Epithelial cell of esophagus (primary cell): ENCODE measurements around the gene PTCD1.

Source experiments
- DNase-seq: peaks from one replicate; pipeline ENCODE4 v3.0.0; 2010; ENCODE audit warnings: low read depth
- H3K4me3 ChIP-seq: 2 replicates; pipeline ENCODE4 v1.5.1; 2011; ENCODE audit warnings: mild to moderate bottlenecking, low read length, control low read depth
- TF ChIP-seq, protein P1 (sequence below): IDR thresholded peaks from 2 replicates; pipeline ENCODE4 v1.5.1; 2011; ENCODE audit warnings: low read depth, mild to moderate bottlenecking, low read length, control low read depth, inconsistent platforms; ENCODE audit not compliant: insufficient read depth; ENCODE audit errors: missing control alignments

The PTCD1 gene

DNA sequence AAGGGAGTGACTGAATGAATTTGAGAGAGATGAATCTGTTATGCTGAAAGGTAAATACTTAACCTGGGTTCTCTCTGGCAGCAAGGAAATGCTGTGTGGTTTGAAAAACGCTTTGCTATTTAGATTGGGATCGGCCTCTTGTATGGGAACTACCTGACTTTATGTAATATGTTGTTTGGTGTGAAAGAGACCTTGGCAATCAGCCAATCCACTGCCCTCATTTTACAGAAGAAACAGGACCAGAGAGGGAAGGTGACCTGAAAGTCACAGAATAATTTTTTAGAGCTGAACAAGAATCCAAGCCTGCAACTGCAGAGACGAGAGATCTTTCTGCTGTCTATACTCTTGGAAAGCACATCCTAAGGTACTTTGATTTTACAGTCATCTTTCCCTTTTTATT, 28.8 kb downstream of the PTCD1 start:
- TF ChIP-seq, protein P1, sequence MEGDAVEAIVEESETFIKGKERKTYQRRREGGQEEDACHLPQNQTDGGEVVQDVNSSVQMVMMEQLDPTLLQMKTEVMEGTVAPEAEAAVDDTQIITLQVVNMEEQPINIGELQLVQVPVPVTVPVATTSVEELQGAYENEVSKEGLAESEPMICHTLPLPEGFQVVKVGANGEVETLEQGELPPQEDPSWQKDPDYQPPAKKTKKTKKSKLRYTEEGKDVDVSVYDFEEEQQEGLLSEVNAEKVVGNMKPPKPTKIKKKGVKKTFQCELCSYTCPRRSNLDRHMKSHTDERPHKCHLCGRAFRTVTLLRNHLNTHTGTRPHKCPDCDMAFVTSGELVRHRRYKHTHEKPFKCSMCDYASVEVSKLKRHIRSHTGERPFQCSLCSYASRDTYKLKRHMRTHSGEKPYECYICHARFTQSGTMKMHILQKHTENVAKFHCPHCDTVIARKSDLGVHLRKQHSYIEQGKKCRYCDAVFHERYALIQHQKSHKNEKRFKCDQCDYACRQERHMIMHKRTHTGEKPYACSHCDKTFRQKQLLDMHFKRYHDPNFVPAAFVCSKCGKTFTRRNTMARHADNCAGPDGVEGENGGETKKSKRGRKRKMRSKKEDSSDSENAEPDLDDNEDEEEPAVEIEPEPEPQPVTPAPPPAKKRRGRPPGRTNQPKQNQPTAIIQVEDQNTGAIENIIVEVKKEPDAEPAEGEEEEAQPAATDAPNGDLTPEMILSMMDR = no peak
- peak overlapping the region; percentile 89 for H3K4me3 ChIP-seq
- DNase-seq = no peak

DNA sequence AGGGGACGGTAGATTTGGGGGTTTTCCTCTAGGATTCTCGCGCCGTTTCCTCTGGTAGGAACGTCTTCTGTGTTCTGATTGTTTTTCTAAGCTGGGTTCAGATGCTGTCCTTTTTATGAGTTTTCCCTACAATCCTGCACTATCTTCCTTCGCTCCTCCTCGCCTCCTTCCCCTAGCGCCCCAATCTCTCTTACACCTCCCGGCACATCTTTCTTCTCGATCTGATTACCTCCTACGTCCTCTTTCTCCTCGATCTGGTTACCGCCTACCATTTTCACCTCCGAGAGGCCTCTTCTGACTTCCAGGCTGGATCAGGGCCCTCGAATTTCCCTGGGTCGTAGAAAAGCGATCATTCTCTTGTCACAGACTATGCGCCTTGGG, 29.4 kb downstream of the PTCD1 start:
- H3K4me3 ChIP-seq = peak overlapping the region; percentile 89
- DNase-seq = no peak
- TF ChIP-seq, protein P1 = no peak

DNA sequence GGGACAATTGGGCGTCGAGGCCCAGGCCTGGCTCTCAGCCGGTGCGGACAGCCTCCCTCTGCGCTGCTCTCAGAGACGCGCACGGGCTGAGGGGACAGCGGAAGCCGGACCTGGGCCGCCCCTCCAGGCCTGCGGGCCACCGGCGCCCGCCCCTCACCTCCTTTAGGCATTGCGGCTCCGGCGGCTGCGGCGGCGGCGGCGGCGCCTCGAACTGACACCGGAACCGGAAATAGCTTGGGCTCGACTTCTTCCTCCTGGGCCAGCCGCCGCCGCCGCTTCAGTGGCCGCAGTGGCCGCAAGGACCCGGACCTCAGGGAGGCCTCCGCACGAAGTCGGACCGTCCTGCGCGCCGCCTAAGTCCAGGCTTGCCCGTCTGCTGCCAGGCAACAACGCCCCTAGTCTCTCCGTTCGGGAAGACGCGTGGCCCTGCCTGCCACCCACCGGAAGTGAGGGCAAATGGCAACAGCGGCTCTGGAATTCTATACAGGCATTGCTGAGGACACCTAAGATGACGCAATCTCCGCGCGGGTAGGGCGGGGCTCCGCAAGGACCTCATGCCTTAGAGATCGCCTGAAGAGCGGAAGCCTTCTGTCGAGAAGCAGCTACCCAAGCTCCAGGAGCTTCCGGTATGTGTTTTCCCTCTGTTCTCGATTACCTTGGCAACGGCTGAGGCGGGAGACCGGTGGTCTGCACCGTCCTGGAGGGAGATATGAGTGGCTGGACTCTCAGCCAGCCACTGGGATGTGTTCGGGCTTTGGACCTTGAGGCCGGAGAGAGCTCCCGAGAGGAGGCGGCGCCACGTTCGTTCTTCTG, 30.0 kb downstream of the PTCD1 start, which contains the start of the genes BUD31 and PDAP1:
Gene BUD31 (plus strand): TSS at position 591 of the 813 bp plus-strand sequence. CDS start 2,124 bp downstream, outside the sequence.
Gene PDAP1 (minus strand): TSS at position 219 of the 813 bp plus-strand sequence. CDS start 49 bp downstream, at position 170.
- TF ChIP-seq, protein P1 = no peak
- DNase-seq = peak; percentile 94
- H3K4me3 ChIP-seq = peak within 1 kb of the TSS; percentile 89

DNA sequence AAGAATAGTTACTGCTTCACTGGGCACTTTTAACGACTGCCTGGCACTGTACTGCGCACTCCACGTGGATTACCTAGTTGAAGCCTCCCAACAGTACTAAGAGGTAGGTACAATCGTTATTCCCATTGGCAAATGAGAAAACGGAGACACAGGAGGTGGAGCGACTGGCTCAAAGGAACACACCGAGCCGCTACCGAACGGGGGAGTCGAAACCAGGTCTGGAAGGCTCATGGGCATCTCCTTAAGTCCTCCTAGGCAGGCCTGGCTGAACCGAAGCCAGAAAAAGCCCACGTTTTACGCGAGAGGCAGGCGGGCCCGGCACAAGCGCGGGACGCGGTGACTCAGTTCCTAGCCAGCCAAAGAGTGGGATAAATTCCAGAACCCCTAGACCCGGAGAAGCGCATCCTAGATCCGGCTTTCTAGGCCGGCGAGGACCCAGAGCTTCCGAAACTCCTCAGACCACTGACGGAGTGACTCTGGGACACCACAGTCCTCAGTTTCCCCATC, 30.7 kb downstream of the PTCD1 start:
- TF ChIP-seq, protein P1 = no peak
- peak; percentile 71 for DNase-seq
- peak overlapping the region; percentile 89 for H3K4me3 ChIP-seq

DNA sequence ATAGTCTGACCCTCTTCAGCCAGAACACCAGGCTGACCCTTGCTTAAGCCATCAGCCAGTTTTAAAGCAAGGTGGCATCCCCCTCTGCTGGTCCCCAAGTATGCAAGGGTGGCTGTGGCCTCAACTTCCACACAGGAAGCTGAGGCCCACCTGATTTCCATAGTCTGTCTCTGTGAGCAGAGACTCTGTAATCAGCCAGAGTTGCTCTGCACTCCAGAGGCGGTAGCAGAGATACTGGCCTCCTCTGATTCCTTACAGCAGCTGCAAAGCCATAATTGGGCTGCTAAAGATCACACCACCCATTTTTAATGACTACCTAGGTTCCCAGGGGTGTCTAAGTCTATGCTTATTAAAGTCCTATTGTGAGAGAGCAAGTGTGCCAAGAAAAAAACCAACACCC, 32.0 kb downstream of the PTCD1 start:
- H3K4me3 ChIP-seq = peak overlapping the region; percentile 2
- DNase-seq = no peak
- TF ChIP-seq, protein P1 = no peak

DNA sequence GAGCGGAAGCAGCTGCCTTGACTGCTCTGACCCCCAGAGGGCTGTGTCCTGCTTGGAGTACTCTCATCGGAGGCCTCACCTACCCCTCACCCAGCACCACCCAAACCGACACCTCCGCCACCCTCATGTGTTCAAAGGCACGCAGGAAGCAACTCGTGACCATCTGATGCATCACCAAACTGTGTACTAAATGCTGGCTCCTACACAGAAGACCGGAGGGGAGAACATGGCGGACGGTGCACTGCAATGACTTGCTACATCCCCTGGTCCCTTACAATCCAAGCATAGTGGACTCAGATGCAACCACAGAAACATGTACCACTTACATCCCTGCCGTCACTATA, 33.6 kb downstream of the PTCD1 start:
- DNase-seq = no peak
- TF ChIP-seq, protein P1 = no peak
- no peak overlapping the region for H3K4me3 ChIP-seq
